Retinal pigment epithelial cell (primary cell): Measurements from ENCODE around the gene MVD.

ENCODE experiments used
- DNase-seq: peaks from one replicate; pipeline ENCODE4 v3.0.0-alpha.2; 2010; ENCODE audit warnings: low read depth
- H3K4me3 ChIP-seq: 2 replicates; pipeline ENCODE4 v1.5.1; 2011; ENCODE audit warnings: mild to moderate bottlenecking, low read length, control low read depth, moderate library complexity
- CTCF ChIP-seq: conservative IDR thresholded peaks from 2 replicates; pipeline ENCODE4 v1.5.1; 2011; ENCODE audit warnings: low read depth, low read length, control low read depth, inconsistent platforms

MVD gene

GRCh38 chr16:88706229-88706964 is 43.5 kb upstream of the MVD start, which contains the start of the genes CTU2 and RNF166:
CTU2 (plus strand) TSS chr16:88706503; CDS start chr16:88706531, 28 bp downstream.
RNF166 (minus strand) TSS chr16:88706408; CDS start chr16:88706325, 83 bp downstream.
- peak within 1 kb of the TSS; percentile 92 for H3K4me3 ChIP-seq
- TF ChIP-seq CTCF: no peak
- peak; percentile 52 for DNase-seq

GRCh38 chr16:88705801-88706228 is 42.9 kb upstream of the MVD start:
- peak overlapping the region; percentile 62 for H3K4me3 ChIP-seq
- no peak for TF ChIP-seq CTCF
- no peak for DNase-seq

GRCh38 chr16:88705076-88705684 is 42.3 kb upstream of the MVD start:
- TF ChIP-seq CTCF: no peak
- no peak for DNase-seq
- H3K4me3 ChIP-seq: peak overlapping the region; percentile 62

- no peak for DNase-seq
- H3K4me3 ChIP-seq: no peak overlapping the region
- TF ChIP-seq CTCF: no peak
Observed at GRCh38 chr16:88703486-88704309, 40.8 kb upstream of the MVD start.

GRCh38 chr16:88702371-88703210 is 39.7 kb upstream of the MVD start:
- no peak overlapping the region for H3K4me3 ChIP-seq
- DNase-seq: no peak
- TF ChIP-seq CTCF: no peak

- no peak for TF ChIP-seq CTCF
- DNase-seq: no peak
- no peak overlapping the region for H3K4me3 ChIP-seq
Observed at GRCh38 chr16:88701581-88702370, 38.9 kb upstream of the MVD start.
